Kidney (tissue), 14 donors: ENCODE data around the gene NOL4L. TPM values are rescaled to one million over a fixed set of nuclear protein-coding genes. Genes with fewer than 3 reads are reported as not detected.

Experiments
- DNase-seq, 5 donors: peaks; one replicate each; pipeline ENCODE4 v3.0.0-alpha.2; 2013 to 2020
- FAIRE-seq: peaks from 2 replicates; lab custom pipeline; 2012; peaks lifted over from hg19 to GRCh38; lab: Jason Lieb, UNC
- H3K27ac ChIP-seq, 2 donors: one replicate each; pipeline ENCODE4 v1.7.0; 2013; ENCODE audit warnings: low read depth in 2 of 2, low read length in 2 of 2, inconsistent platforms in 1 of 2
- H3K27me3 ChIP-seq: one replicate; pipeline ENCODE4 v1.7.1; 2013; ENCODE audit warnings: low read length, inconsistent platforms; ENCODE audit not compliant: control insufficient read depth, insufficient read depth
- H3K36me3 ChIP-seq, 3 donors: one replicate each; pipeline versions ENCODE4 v1.7.0 to v1.7.1; 2013; ENCODE audit warnings: low read length in 3 of 3, control low read depth in 1 of 3, inconsistent platforms in 1 of 3; ENCODE audit not compliant: insufficient read depth in 3 of 3, control insufficient read depth in 2 of 3
- H3K4me1 ChIP-seq, 3 donors: one replicate each; pipeline versions ENCODE4 v1.7.0 to v1.7.1; 2013; ENCODE audit warnings: low read length in 3 of 3, inconsistent platforms in 1 of 3, low read depth in 1 of 3; ENCODE audit not compliant: control insufficient read depth in 2 of 3, insufficient read depth in 2 of 3
- H3K4me3 ChIP-seq, 3 donors: one replicate each; pipeline versions ENCODE4 v1.7.0 to v1.8.1; 2013; ENCODE audit warnings: low read length in 3 of 3, control low read depth in 1 of 3, inconsistent platforms in 1 of 3
- H3K9ac ChIP-seq, 3 donors: one replicate each; pipeline versions ENCODE4 v1.7.0 to v1.7.1; 2013; ENCODE audit warnings: low read length in 3 of 3, control low read depth in 1 of 3, inconsistent platforms in 1 of 3
- H3K9me3 ChIP-seq, 3 donors: one replicate each; pipeline versions ENCODE4 v1.7.0 to v1.7.1; 2013; ENCODE audit warnings: low read length in 3 of 3, control low read depth in 1 of 3, inconsistent platforms in 1 of 3; ENCODE audit not compliant: control insufficient read depth in 2 of 3, insufficient read depth in 1 of 3
- intact Hi-C: fragments of 100-400 bp; cut with DNase I; formaldehyde crosslinking; loops from one replicate; pipeline ENCODE4 v1.11.1; 2022
- polyA plus RNA-seq: library from polyadenylated mRNA; stranded (reverse); fragments of 350-450 nt; fragmentation: Illumina TruSeq; extraction: RNeasy Lipid Tissue Mini Kit (QIAGEN cat#74804); gene quantifications from one replicate; pipeline ENCODE4 v1.2.3, GENCODE V29; 2014; ENCODE audit warnings: low read depth, low replicate concordance; ENCODE audit not compliant: insufficient read depth
- total RNA-seq: library from RNA; stranded (reverse); fragmentation: NEBNext Ultra II Directional; extraction: Animal tissue kit (Norgen Biotek cat#: 25700); gene quantifications from one replicate; pipeline ENCODE4 v1.2.1, GENCODE V29; 2021
- TF ChIP-seq, protein P1 (sequence below): IDR thresholded peaks from 3 replicates; pipeline ENCODE4 v1.5.1; 2012; ENCODE audit warnings: mild to moderate bottlenecking, moderate library complexity, borderline replicate concordance; ENCODE audit not compliant: insufficient read depth; ENCODE audit errors: extremely low read depth
- donor health status: control.
- donor health status: control.
- donor health status: control.
- donor health status: control.
- donor health status: control.
- donor health status: DM: yes; HTN: yes; CAD: no.
- donor health status: Normal renal cell carcinoma (clear cell type).

NOL4L gene
- total and polyA plus RNA-seq, 2 donors from 2014 or later: 14.1 to 19.4 TPM

DNA sequence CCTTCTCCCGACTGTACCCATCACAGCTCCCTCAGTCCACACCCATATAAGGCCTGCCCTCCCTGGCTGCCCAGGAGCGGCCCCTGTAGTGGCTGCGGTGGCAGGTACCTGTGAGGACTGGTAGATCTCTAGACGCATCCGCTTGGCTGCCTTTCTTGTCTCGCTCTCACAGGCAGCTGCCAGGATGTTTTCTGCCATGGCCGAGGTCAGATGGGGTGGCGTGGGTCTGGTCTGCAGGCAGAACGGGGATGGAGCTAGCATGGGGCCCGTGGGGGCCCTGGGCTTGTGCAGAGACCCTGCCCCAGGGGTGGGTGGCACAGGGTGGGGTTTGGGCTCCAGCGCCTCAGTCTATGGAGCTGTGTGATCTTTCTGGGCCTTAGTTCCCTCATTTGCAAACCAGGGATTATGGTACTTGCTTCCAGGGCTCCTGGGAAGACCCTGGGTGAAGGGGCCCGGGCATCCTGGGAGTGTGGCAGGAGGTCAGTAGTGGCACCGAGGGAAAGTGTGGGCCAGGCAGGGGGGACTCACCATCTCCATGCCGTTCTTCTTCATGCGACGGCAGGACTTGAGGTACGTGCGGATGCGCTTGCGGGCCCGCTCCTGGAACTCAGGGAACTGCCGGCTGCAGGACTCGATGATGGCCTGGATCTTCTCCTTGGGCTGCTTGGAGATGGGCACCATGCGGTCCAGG is 132.2 kb downstream of the NOL4L start:
- peak in 1 of 5 donors; percentile 67 for DNase-seq
- Histone ChIP-seq H3K4me1 (peaks cover 0 to 36% (median 10%) of the 10 kb centered on the region in 3 donors), H3K27ac (no peak overlapping the region), H3K9me3 (no peaks in the 10 kb centered on the region), H3K4me3 (no peak overlapping the region), H3K9ac (no peak overlapping the region), H3K36me3 (peaks cover 5 to 38% (median 27%) of the 10 kb centered on the region in 3 donors), H3K27me3 (no peaks in the 10 kb centered on the region)
- FAIRE-seq: no peak
- intact Hi-C loops: no loop called here
- TF ChIP-seq, protein P1, sequence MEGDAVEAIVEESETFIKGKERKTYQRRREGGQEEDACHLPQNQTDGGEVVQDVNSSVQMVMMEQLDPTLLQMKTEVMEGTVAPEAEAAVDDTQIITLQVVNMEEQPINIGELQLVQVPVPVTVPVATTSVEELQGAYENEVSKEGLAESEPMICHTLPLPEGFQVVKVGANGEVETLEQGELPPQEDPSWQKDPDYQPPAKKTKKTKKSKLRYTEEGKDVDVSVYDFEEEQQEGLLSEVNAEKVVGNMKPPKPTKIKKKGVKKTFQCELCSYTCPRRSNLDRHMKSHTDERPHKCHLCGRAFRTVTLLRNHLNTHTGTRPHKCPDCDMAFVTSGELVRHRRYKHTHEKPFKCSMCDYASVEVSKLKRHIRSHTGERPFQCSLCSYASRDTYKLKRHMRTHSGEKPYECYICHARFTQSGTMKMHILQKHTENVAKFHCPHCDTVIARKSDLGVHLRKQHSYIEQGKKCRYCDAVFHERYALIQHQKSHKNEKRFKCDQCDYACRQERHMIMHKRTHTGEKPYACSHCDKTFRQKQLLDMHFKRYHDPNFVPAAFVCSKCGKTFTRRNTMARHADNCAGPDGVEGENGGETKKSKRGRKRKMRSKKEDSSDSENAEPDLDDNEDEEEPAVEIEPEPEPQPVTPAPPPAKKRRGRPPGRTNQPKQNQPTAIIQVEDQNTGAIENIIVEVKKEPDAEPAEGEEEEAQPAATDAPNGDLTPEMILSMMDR: no peak

DNA sequence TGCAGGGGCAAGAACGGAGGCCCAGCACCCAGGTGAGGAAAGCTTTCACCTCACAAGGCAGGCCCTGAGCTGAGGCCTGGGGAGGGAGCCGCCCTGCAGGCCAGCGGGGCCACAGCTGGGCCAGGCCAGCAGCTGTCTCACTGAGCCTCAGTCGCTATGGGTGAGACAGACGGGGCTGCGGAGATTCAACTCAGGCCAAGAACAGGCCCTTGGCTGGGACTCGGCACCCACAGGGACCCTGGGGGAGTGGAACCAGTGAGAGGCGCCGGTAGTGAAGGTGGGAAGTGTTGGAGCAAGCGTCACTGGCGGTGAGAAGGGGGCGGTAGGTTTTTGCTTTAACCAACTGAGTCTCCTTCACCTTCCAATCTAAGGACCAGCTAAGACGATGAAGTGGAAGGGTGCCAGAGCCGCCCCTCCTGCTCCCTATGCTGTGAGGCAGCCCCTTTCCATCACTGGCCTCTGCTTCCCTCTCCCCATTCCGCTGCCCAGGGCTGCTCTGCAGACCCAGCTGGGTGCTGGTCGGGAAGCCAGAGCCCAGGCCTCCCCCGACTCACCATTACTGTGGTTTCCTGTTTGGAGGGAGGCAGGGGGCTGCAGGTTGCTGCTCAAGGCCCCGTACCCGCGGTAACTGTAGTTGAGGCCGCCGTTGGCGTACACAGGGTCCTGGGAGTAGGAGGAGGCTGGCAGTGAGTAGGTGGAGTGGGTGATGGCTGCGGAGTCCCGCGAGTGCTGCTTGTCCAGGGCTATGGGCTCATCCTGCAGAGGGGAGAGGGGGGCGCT is 133.3 kb downstream of the NOL4L start:
- H3K36me3 ChIP-seq: peaks cover 5 to 38% (median 27%) of the 10 kb centered on the region in 3 donors
- H3K27ac ChIP-seq: no peak overlapping the region
- intact Hi-C loops: no loop called here

DNA sequence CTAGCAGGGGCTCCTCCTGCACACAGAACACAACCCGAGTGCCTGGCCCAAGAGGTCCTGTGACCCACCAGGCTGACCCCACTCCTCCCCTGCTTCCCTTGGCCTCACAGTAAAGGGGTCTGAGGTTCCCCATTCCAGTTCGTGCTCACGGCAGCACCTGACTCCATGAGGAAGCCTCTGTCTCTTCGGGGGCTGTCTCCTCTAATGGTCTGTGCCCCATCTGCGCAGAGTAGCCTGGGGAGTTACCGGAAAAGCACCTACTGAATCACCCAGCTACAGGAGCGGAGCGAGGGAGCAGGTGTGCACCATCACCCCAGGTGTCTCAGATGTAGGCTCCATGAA is 133.8 kb downstream of the NOL4L start:
- no peak for FAIRE-seq
- intact Hi-C loops: no loop called here
- no peak for DNase-seq
- no peaks in the 10 kb centered on the region for H3K9me3 ChIP-seq
- H3K27me3 ChIP-seq: no peaks in the 10 kb centered on the region
- no peak overlapping the region for H3K4me3 ChIP-seq
- no peak overlapping the region for H3K9ac ChIP-seq
- TF ChIP-seq, protein P1: no peak
- H3K27ac ChIP-seq: no peak overlapping the region
- H3K4me1 ChIP-seq: peaks cover 0 to 27% (median 8%) of the 10 kb centered on the region in 3 donors
- peaks cover 7 to 38% (median 32%) of the 10 kb centered on the region in 3 donors for H3K36me3 ChIP-seq

More for the DNA sequence above, 133.3 kb downstream of the NOL4L start:
- Histone ChIP-seq H3K27me3 (no peaks in the 10 kb centered on the region), H3K9me3 (no peaks in the 10 kb centered on the region), H3K4me1 (peaks cover 0 to 31% (median 8%) of the 10 kb centered on the region in 3 donors), H3K4me3 (no peak overlapping the region), H3K9ac (no peak overlapping the region)
- TF ChIP-seq, protein P1: no peak
- FAIRE-seq (no peak), DNase-seq (peak in 1 of 5 donors; percentile 65)
